Bronchial epithelial cell (primary cell): Measurements from ENCODE around the gene MGMT. TPM values are rescaled to one million over a fixed set of nuclear protein-coding genes. Genes with fewer than 3 reads are reported as not detected.

Experiments used
- DNase-seq: peaks from one replicate; pipeline ENCODE4 v3.0.0-alpha.2; 2010; ENCODE audit warnings: low read depth
- FAIRE-seq: peaks from 2 replicates; lab custom pipeline; 2011; peaks lifted over from hg19 to GRCh38; lab: Jason Lieb, UNC
- H3K27me3 ChIP-seq: 2 replicates; pipeline ENCODE4 v1.5.1; 2011; ENCODE audit warnings: low read length; ENCODE audit not compliant: control insufficient read depth, insufficient read depth
- H3K36me3 ChIP-seq: 2 replicates; pipeline ENCODE4 v1.5.1; 2011; ENCODE audit warnings: low read length; ENCODE audit not compliant: control insufficient read depth, insufficient read depth
- H3K4me3 ChIP-seq: 2 replicates; pipeline ENCODE4 v1.5.1; 2011; ENCODE audit warnings: mild to moderate bottlenecking, low read depth, low read length, control low read depth
- CTCF ChIP-seq: IDR thresholded peaks from 2 replicates; pipeline ENCODE4 v1.5.1; 2011; ENCODE audit warnings: mild to moderate bottlenecking, moderate library complexity, low read length, control low read depth, inconsistent platforms; ENCODE audit not compliant: insufficient read depth, severe bottlenecking
- total RNA-seq: library from RNA; depleted of rRNA; stranded (reverse); fragments of >200 nt; gene quantifications from 2 replicates; pipeline ENCODE4 v1.2.1, GENCODE V29; 2014

MGMT gene
- total RNA-seq, 1 donor from 2014 or later, result 19.7 TPM

GRCh38 chr10:129696636-129697035 is 229.6 kb downstream of the MGMT start:
- Histone ChIP-seq H3K4me3 (no peak overlapping the region), H3K27me3 (no peaks in the 10 kb centered on the region), H3K36me3 (no peaks in the 10 kb centered on the region)
- no peak for TF ChIP-seq CTCF
- DNase-seq, result no peak
- FAIRE-seq, result no peak

GRCh38 chr10:129697463-129698247 is 230.6 kb downstream of the MGMT start:
- TF ChIP-seq CTCF, result no peak
- FAIRE-seq (no peak), DNase-seq (no peak)
- no peaks in the 10 kb centered on the region for H3K27me3 ChIP-seq
- H3K4me3 ChIP-seq, result no peak overlapping the region
- no peaks in the 10 kb centered on the region for H3K36me3 ChIP-seq

GRCh38 chr10:129699722-129700340 is 232.8 kb downstream of the MGMT start:
- no peaks in the 10 kb centered on the region for H3K27me3 ChIP-seq
- TF ChIP-seq CTCF, result no peak
- FAIRE-seq, result no peak
- no peak overlapping the region for H3K4me3 ChIP-seq
- no peaks in the 10 kb centered on the region for H3K36me3 ChIP-seq
- DNase-seq, result no peak

- Histone ChIP-seq H3K36me3 (no peaks in the 10 kb centered on the region), H3K4me3 (no peak overlapping the region), H3K27me3 (no peaks in the 10 kb centered on the region)
- no peak for TF ChIP-seq CTCF
- no peak for DNase-seq
- no peak for FAIRE-seq
Measured at GRCh38 chr10:129702605-129703004, 235.6 kb downstream of the MGMT start.

- no peak for DNase-seq
Measured at GRCh38 chr10:129703287-129704137, 236.5 kb downstream of the MGMT start.

More at GRCh38 chr10:129703287-129704137, 236.5 kb downstream of the MGMT start:
- FAIRE-seq, result no peak
- H3K27me3 ChIP-seq, result no peaks in the 10 kb centered on the region
- H3K4me3 ChIP-seq, result no peak overlapping the region
- H3K36me3 ChIP-seq, result no peaks in the 10 kb centered on the region
- no peak for TF ChIP-seq CTCF
